Mesendoderm (in vitro differentiated cells): ENCODE data around the gene KSR2.
A peak's percentile ranks its signal among the peaks of the same experiment; 100 is the strongest.

Experiments
- DNase-seq: peaks from one replicate; pipeline ENCODE4 v3.0.0; 2013
- H2AK5ac ChIP-seq: 2 replicates; pipeline ENCODE4 v1.6.1; 2013; ENCODE audit warnings: low read length, inconsistent platforms
- H2BK120ac ChIP-seq: 2 replicates; pipeline ENCODE4 v1.6.1; 2013; ENCODE audit warnings: low read depth, mild to moderate bottlenecking, low read length, moderate library complexity, mixed read lengths
- H2BK15ac ChIP-seq: replicated peaks from 2 replicates; pipeline ENCODE4 v1.6.1; 2013; ENCODE audit warnings: low read depth, mild to moderate bottlenecking, moderate library complexity
- H2BK5ac ChIP-seq: 2 replicates; pipeline ENCODE4 v1.6.1; 2013; ENCODE audit warnings: low read length, inconsistent platforms
- H3K18ac ChIP-seq: 2 replicates; pipeline ENCODE4 v1.6.1; 2013; ENCODE audit warnings: mild to moderate bottlenecking, low read length, mixed read lengths
- H3K23ac ChIP-seq: one replicate; pipeline ENCODE4 v1.6.1; 2013; ENCODE audit warnings: low read length
- H3K27ac ChIP-seq: 2 replicates; pipeline ENCODE4 v1.5.1; 2013; ENCODE audit warnings: low read depth, mild to moderate bottlenecking, inconsistent platforms, low read length, moderate library complexity
- H3K27me3 ChIP-seq: 2 replicates; pipeline ENCODE4 v1.6.1; 2013; ENCODE audit warnings: low read length, control low read depth, mild to moderate bottlenecking, inconsistent platforms; ENCODE audit not compliant: insufficient read depth, poor library complexity
- H3K36me3 ChIP-seq: 2 replicates; pipeline ENCODE4 v1.6.1; 2013; ENCODE audit warnings: low read length, inconsistent platforms; ENCODE audit not compliant: control insufficient read depth, insufficient read depth
- H3K4ac ChIP-seq: one replicate; pipeline ENCODE4 v1.6.1; 2013; ENCODE audit warnings: low read depth, mild to moderate bottlenecking, low read length, moderate library complexity
- H3K4me1 ChIP-seq: 2 replicates; pipeline ENCODE4 v1.6.1; 2013; ENCODE audit warnings: low read depth, low read length, inconsistent platforms; ENCODE audit not compliant: control insufficient read depth
- H3K4me2 ChIP-seq: 2 replicates; pipeline ENCODE4 v1.6.1; 2013; ENCODE audit warnings: low read length
- H3K4me3 ChIP-seq: 2 replicates; pipeline ENCODE4 v1.5.1; 2013; ENCODE audit warnings: mild to moderate bottlenecking, low read length
- H3K56ac ChIP-seq: one replicate; pipeline ENCODE4 v1.6.1; 2013; ENCODE audit warnings: low read length
- H3K79me1 ChIP-seq: 2 replicates; pipeline ENCODE4 v1.6.1; 2013; ENCODE audit warnings: low read length, inconsistent platforms
- H3K79me2 ChIP-seq: 2 replicates; pipeline ENCODE4 v1.6.1; 2013; ENCODE audit warnings: mild to moderate bottlenecking, low read length; ENCODE audit not compliant: control insufficient read depth, insufficient read depth
- H3K9ac ChIP-seq: 2 replicates; pipeline ENCODE4 v1.6.1; 2013; ENCODE audit warnings: low read length, inconsistent platforms
- H4K5ac ChIP-seq: one replicate; pipeline ENCODE4 v1.6.1; 2013; ENCODE audit warnings: low read length
- H4K8ac ChIP-seq: one replicate; pipeline ENCODE4 v1.6.1; 2013; ENCODE audit warnings: low read depth, mild to moderate bottlenecking, control low read depth, low read length, moderate library complexity
- WGBS: extraction: QIAGEN DNeasy Blood & Tissue Kit; methylation state at CpG from one replicate; pipeline ENCODE4 v1.1.7; 2013; ENCODE audit warnings: low lambda C conversion rate, missing lambda C conversion rate; ENCODE audit not compliant: insufficient coverage; ENCODE audit errors: extremely low coverage; 5-methylcytosine and 5-hydroxymethylcytosine counted together

KSR2 gene

GRCh38 chr12:117467588-117467987, 501.2 kb downstream of the KSR2 start:
- Histone ChIP-seq H3K4ac (no peak overlapping the region), H2BK120ac (no peak overlapping the region), H3K79me1 (no peaks in the 10 kb centered on the region), H3K27me3 (no peaks in the 10 kb centered on the region), H2AK5ac (no peak overlapping the region), H3K4me1 (no peaks in the 10 kb centered on the region), H3K18ac (no peak overlapping the region), H3K4me3 (no peak overlapping the region), H3K23ac (no peak overlapping the region), H3K27ac (no peak overlapping the region), H3K4me2 (no peak overlapping the region), H3K79me2 (no peaks in the 10 kb centered on the region), H3K56ac (no peak overlapping the region), H2BK15ac (no peak overlapping the region), H3K36me3 (no peaks in the 10 kb centered on the region), H4K5ac (no peak overlapping the region), H2BK5ac (no peak overlapping the region), H4K8ac (no peak overlapping the region), H3K9ac (no peak overlapping the region)
- no peak for DNase-seq

GRCh38 chr12:117466677-117467362, 502.0 kb downstream of the KSR2 start:
- WGBS: no CpG with 5 or more reads among the region's 20 CpGs
- Histone ChIP-seq H3K56ac (no peak overlapping the region), H3K4ac (no peak overlapping the region), H3K79me1 (no peaks in the 10 kb centered on the region), H3K4me2 (no peak overlapping the region), H4K5ac (no peak overlapping the region), H3K4me1 (no peaks in the 10 kb centered on the region), H2BK5ac (no peak overlapping the region), H3K23ac (no peak overlapping the region), H3K9ac (no peak overlapping the region), H4K8ac (no peak overlapping the region), H3K79me2 (no peaks in the 10 kb centered on the region), H2AK5ac (no peak overlapping the region), H3K27me3 (no peaks in the 10 kb centered on the region), H2BK15ac (no peak overlapping the region), H3K27ac (no peak overlapping the region), H2BK120ac (no peak overlapping the region), H3K36me3 (no peaks in the 10 kb centered on the region), H3K4me3 (no peak overlapping the region), H3K18ac (no peak overlapping the region)
- peak; percentile 20 for DNase-seq

- no peaks in the 10 kb centered on the region for H3K4me1 ChIP-seq
- H3K79me2 ChIP-seq: no peaks in the 10 kb centered on the region
- H3K27me3 ChIP-seq: no peaks in the 10 kb centered on the region
- H3K18ac ChIP-seq: no peak overlapping the region
- no peak overlapping the region for H3K27ac ChIP-seq
- H2AK5ac ChIP-seq: no peak overlapping the region
- H2BK5ac ChIP-seq: no peak overlapping the region
- no peak overlapping the region for H4K8ac ChIP-seq
- H3K4ac ChIP-seq: no peak overlapping the region
- H2BK15ac ChIP-seq: no peak overlapping the region
- no peak overlapping the region for H3K9ac ChIP-seq
- H3K23ac ChIP-seq: no peak overlapping the region
- H3K56ac ChIP-seq: no peak overlapping the region
- H3K4me2 ChIP-seq: no peak overlapping the region
- no peak for DNase-seq
- no peaks in the 10 kb centered on the region for H3K79me1 ChIP-seq
- WGBS: no CpG with 5 or more reads among the region's 3 CpGs
- H2BK120ac ChIP-seq: no peak overlapping the region
- no peaks in the 10 kb centered on the region for H3K36me3 ChIP-seq
- no peak overlapping the region for H4K5ac ChIP-seq
- H3K4me3 ChIP-seq: no peak overlapping the region
Measured at GRCh38 chr12:117461732-117462131, 507.1 kb downstream of the KSR2 start.

GRCh38 chr12:117459229-117459628, 509.6 kb downstream of the KSR2 start:
- no peak overlapping the region for H3K27ac ChIP-seq
- no peaks in the 10 kb centered on the region for H3K79me2 ChIP-seq
- no CpG with 5 or more reads among the region's 1 CpG for WGBS
- no peak overlapping the region for H2AK5ac ChIP-seq
- H3K36me3 ChIP-seq: no peaks in the 10 kb centered on the region
- H3K23ac ChIP-seq: no peak overlapping the region
- no peaks in the 10 kb centered on the region for H3K4me1 ChIP-seq
- no peak overlapping the region for H2BK120ac ChIP-seq
- no peak overlapping the region for H4K5ac ChIP-seq
- no peak overlapping the region for H3K4me3 ChIP-seq
- no peak overlapping the region for H3K9ac ChIP-seq
- H3K56ac ChIP-seq: no peak overlapping the region
- no peak overlapping the region for H4K8ac ChIP-seq
- H3K4ac ChIP-seq: no peak overlapping the region
- H3K4me2 ChIP-seq: no peak overlapping the region
- H3K18ac ChIP-seq: no peak overlapping the region
- H3K79me1 ChIP-seq: no peaks in the 10 kb centered on the region
- no peaks in the 10 kb centered on the region for H3K27me3 ChIP-seq
- DNase-seq: peak; percentile 18
- H2BK15ac ChIP-seq: no peak overlapping the region
- no peak overlapping the region for H2BK5ac ChIP-seq

- no peak overlapping the region for H3K4me2 ChIP-seq
- no peak overlapping the region for H2BK15ac ChIP-seq
- H3K79me1 ChIP-seq: no peaks in the 10 kb centered on the region
- H4K8ac ChIP-seq: no peak overlapping the region
- no peak overlapping the region for H3K18ac ChIP-seq
- H4K5ac ChIP-seq: no peak overlapping the region
- no CpG with 5 or more reads among the region's 3 CpGs for WGBS
- no peak overlapping the region for H3K4ac ChIP-seq
- no peak overlapping the region for H3K9ac ChIP-seq
- H3K27me3 ChIP-seq: no peaks in the 10 kb centered on the region
- H3K27ac ChIP-seq: no peak overlapping the region
- H2AK5ac ChIP-seq: no peak overlapping the region
- no peak overlapping the region for H3K4me3 ChIP-seq
- H3K23ac ChIP-seq: no peak overlapping the region
- H3K56ac ChIP-seq: no peak overlapping the region
- H3K36me3 ChIP-seq: no peaks in the 10 kb centered on the region
- no peaks in the 10 kb centered on the region for H3K4me1 ChIP-seq
- no peak overlapping the region for H2BK5ac ChIP-seq
- DNase-seq: no peak
- no peak overlapping the region for H2BK120ac ChIP-seq
- H3K79me2 ChIP-seq: no peaks in the 10 kb centered on the region
Measured at GRCh38 chr12:117457189-117457588, 511.6 kb downstream of the KSR2 start.

- Histone ChIP-seq H3K9ac (no peak overlapping the region), H3K4me2 (no peak overlapping the region), H2BK120ac (no peak overlapping the region), H2BK15ac (no peak overlapping the region), H2BK5ac (no peak overlapping the region), H3K4me3 (no peak overlapping the region), H3K79me2 (no peaks in the 10 kb centered on the region), H3K27ac (no peak overlapping the region), H3K23ac (no peak overlapping the region), H4K5ac (no peak overlapping the region), H3K18ac (no peak overlapping the region), H3K36me3 (no peaks in the 10 kb centered on the region), H3K56ac (no peak overlapping the region), H3K79me1 (no peaks in the 10 kb centered on the region), H4K8ac (no peak overlapping the region), H3K27me3 (no peaks in the 10 kb centered on the region), H3K4me1 (no peaks in the 10 kb centered on the region), H3K4ac (no peak overlapping the region), H2AK5ac (no peak overlapping the region)
- no CpG with 5 or more reads among the region's 5 CpGs for WGBS
- DNase-seq: no peak
Measured at GRCh38 chr12:117456076-117456475, 512.7 kb downstream of the KSR2 start.
